CD4-positive, alpha-beta T cell treated with Interleukin-15 for 1 hour (primary cell): ENCODE data around the gene CC2D1B.

Source experiments
- DNase-seq: peaks from one replicate; pipeline ENCODE4 v3.0.0-alpha.2; 2020

CC2D1B gene

DNA sequence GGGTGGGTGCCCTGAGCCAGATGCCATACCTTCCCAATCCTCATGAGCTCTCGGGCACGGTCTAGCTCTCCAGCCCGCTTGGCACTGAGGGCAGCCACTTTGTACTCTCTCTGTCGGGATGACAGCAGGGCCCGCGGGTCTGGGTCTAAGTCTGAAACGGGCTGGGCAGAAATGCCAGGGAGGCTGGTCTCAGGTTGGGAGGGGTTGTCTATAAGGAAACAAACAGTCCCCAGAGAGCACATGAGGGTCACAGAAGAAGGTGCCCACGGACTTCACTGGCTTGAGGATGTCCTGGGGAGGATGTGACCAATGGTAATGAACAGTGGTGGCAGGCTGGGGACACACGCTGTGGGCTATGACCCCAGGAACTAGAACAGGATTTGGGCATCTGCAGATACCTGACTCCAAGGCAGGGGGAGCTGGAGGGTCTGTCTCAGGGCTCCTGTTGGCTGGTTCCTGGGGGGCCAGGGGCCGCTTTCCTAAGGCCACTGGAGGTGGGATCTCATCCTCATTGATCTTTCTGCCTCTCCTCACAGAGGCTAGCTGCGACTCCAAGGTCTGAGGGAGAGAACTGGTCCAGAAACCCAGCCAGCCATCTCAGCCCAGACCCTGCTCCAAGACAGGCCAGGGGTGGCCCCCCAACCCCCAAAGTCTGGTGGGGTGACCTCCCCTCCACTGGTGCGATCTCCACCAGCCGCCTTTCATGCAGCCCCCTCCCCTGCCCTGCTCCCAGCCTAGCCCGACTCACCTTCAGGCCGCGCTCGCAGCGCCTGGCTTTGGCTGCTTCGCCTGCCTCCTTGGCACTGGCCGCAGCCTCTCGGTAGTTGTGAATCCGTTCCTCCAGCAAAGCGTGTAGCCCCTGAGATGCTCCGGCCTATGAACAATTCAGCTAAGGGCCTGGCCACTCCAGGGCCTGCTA lies 6.1 kb downstream of the CC2D1B start:
- no peak for DNase-seq

DNA sequence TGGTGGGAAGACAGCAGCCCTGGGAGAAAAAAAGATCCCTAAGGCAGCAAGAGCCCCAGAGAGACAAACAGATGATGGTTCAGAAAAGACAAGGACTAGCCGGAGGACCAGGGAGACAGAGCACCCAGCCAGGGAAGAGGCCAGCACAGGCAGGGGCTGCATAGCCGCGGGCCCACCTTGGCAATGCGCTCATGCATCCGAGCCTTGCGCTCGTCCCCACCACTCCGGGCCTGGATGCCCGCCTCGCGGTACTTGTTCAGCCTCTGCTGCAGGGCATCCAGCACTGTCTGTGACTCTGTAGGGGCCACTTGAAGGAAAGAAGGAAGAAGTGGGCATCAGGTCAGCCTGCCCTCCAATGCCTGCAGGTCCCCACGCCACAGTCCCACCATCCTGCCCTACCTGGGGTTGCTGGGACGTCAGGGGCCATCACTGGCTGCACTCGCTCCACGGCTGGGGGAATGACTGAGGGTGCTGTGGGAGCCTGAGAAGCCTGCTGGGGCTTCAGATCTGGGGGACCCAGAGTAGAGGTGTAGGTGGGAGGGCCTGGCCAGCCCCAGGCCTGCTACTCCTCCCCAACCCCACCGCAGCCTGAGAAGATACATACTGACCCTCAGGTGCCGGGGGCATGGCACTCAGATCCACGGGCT lies 7.0 kb downstream of the CC2D1B start:
- no peak for DNase-seq

GRCh38 chr1:52357397-52357796 lies 8.6 kb downstream of the CC2D1B start:
- no peak for DNase-seq

- no peak for DNase-seq
Observed at GRCh38 chr1:52356818-52357355, 9.1 kb downstream of the CC2D1B start.

- no peak for DNase-seq
Observed at GRCh38 chr1:52355847-52356505, 10.0 kb downstream of the CC2D1B start.

- no peak for DNase-seq
Observed at GRCh38 chr1:52355436-52355835, 10.6 kb downstream of the CC2D1B start.

DNA sequence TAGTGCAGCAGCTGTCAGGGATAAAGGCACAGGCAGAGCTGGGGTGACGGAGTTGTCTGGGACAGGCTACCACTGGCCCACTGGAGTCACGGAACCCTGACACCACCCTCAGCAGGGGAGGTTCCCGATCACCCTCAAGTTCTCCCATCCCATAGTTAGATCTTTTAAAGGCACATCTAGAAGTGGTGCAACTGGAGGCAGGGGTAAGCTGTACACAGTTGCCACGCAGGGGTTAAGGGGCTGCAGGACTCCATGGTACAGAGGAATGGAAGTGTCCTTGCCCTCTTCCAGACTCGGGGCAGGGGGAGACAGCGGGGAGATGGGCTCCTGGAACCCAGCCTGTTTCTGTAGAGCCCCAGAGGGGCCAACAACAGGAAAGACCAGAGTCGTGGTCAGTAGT lies 13.3 kb downstream of the CC2D1B start:
- no peak for DNase-seq

DNA sequence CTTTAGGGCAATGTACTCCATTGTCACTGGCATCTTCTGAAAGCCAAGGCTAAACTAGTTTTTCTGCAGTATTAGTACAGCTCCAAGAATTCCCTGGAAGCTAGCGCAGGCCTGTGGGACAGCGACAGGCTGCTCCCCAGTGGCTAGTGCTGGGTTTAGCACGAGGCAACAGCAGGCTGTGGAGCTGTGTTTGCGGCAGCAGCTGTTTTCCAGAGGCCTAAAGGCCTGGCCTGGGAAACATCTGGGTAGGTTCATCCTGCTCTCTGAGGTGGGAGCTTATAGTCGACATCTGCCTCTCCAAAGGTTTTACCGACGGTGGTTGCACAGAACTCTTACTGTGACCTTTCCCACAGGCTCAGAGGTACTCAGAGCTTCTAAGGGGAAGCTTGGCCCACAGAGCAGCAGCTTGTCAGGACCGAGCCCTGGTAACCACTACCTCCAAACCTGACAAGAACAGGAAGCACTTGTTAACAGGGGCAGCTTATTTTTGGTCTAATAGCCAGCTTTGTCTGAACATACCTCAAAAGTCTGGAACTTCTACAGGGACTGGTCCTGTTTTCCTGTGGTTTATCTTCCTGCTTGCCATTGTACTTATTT lies 17.2 kb downstream of the CC2D1B start:
- no peak for DNase-seq

GRCh38 chr1:52346653-52347052 lies 19.4 kb downstream of the CC2D1B start:
- no peak for DNase-seq

GRCh38 chr1:52345252-52345651 lies 20.8 kb downstream of the CC2D1B start:
- no peak for DNase-seq

DNA sequence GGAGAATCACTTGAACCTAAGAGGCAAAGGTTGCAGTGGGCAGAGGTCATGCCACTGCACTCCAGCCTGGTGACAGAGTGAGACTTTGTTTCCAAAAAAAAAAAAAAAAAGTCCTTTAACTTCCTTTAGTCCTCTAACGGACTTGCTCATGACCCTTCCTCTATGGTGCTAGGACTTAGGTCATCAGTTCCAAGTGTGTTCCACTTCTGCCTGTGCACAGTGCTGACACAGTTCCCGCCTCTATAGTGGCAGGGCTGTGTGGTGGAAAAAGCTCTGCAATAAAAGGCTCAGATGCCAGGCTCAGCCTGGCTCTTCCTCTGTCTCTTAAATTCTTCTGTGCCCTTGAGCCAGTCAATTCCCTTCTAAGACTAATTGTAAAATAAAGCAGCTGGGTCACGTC lies 22.0 kb downstream of the CC2D1B start:
- no peak for DNase-seq

DNA sequence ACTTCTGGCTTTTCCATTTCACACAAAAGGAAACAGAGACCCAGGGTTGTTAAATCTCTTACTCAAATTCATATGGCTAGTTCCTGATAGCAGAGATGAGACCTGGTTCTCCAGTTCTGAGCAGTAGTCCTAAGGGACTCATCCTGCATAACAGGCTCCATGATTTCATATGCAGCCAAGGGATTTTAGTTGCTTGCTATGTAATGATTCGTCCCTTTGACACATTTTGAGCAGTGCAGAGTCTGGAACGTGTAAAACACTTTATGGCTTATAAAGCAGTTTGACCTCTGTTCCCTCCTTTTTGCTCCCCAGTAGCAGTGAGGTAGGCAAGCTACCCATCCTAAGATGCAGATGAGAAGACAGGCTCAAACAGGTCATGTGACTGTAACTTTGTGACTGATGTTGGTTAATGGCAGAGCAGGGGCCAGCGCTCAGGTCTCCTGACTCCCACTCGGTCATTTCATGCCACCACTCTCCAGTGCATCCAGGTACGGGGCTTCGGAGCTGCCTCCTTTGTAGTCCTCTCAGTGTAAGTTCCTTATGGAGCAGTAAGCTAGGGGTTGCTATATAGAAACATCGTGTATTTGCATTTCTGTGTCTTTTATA lies 24.2 kb downstream of the CC2D1B start:
- no peak for DNase-seq

DNA sequence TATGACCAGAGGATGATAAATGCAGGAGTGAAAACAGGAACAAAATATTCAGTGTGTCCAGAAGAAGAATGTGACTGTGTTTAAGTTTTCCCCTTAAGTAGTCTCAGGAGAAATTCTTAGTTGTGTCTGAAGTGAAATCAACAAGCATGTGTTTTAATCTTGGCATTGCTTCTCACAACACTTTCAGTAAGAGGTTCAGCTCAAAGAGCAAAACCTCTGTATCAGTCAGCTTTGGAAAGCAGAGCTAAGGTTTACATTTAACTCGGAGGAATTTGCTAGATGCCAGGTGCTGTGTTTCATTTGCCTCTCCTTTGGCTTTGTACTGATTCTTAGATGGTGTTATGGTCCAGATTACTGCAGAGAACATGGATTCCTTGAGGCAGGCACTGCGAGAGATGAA lies 28.6 kb downstream of the CC2D1B start:
- DNase-seq: no peak

DNA sequence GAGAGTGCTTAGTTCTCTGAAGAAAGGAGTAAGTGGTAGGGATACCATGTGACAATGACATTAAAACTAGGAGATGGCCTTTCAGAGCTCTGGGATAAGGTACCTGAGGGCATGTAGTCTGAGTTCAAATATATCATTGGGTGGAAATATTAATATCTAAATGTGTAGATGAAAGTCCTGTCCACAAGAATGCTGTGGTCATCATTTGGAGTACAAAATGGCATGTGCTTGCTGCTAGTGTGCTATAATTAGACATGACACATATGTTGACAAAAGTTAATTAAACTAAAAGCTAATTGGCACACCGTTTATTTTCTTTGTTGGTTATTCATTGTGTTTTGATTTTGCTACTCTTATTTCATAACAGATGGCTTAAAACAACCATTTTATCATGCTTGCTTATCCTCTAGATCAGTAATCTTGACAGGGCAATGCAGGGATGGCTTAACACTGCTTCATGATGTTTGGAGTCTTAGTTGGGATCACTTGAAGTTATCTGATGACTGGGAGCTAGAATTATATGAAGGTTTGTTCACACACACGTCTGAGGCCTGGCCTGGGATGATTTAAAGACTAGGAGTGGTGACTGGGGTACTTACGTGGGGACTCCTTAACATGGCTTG lies 31.0 kb downstream of the CC2D1B start:
- no peak for DNase-seq

GRCh38 chr1:52332411-52332810 lies 33.6 kb downstream of the CC2D1B start:
- DNase-seq: no peak

GRCh38 chr1:52328615-52329014 lies 37.4 kb downstream of the CC2D1B start:
- no peak for DNase-seq

DNA sequence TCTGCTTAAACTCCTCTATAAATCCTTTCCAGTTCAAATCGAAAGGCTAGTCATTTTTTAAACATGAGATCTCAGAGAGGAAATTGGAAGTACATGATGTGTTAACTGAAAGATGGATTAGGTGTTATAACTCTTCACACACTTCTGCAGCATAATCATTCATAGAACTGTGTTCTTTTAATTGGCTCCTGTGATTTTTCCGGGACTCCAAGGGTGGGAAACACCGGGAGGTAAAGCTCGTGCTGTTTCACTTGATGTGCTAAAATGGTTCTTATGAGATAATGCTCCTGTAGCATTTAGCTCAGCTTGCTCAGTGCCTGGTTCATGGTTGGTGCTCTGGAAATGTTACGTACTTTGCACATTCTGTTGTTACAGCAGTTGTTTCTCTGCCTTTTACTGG lies 40.2 kb downstream of the CC2D1B start:
- no peak for DNase-seq

- no peak for DNase-seq
Observed at GRCh38 chr1:52323731-52324130, 42.3 kb downstream of the CC2D1B start.

DNA sequence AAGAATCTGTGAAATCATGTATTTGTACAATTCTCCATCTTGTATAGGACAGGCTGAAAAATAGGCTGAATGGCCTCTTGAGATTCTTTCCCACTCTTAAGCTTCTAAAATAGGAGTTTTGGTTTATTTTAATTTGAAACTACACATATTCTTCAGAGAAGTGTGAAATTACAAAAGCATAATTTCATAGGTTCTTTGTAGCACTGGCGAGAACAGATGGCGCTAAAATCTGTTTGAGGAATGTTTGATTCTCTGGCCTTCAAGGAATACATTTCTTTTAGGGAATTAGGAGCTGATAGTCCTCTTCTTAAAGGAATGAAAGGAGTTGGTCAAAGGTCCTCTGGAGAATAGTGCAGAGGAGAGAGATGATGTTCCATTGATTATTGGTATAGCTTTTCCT lies 44.9 kb downstream of the CC2D1B start:
- DNase-seq: no peak

DNA sequence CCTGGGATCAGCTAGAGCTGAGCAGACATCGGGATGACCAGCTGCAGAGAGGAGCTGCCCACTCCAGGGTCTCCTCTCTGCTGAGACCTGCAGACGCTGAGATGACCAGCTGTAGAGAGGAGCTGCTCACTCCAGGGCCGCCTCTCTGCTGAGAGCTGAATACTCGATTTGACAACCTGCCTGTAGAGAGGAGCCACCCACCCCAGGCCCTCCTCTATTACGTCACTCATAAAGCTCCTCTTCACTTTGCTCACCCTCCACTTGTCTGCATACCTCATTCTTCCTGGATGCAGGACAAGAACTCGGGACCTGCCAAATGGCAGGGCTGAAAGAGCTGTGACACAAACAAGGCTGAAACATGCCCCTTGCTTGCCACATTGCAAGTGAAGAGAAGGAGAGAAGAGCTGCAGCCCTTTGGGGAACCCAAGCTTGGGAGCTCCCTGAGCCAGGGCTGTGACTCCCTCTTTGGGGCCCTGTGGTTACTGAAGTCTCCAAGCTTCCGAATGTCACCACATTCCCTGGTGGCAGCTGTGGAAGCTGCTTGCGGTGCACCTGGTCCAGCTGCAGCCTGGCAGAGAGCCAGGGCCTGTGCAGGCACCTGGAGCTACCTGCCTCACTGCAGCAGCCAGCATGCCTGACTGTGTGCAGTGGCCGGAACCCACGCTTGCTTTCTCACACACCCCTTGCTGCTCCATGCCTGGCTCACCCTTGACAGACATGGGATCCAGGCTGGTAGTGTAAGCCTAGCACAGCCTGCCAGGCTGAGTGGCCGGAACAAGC lies 59.6 kb downstream of the CC2D1B start:
- DNase-seq: no peak

GRCh38 chr1:52305417-52306226 lies 60.4 kb downstream of the CC2D1B start:
- DNase-seq: no peak
